Measurements from ENCODE around the gene RNPEPL1. TPM values are rescaled to one million over a fixed set of nuclear protein-coding genes. Genes with fewer than 3 reads are reported as not detected.

The RNPEPL1 gene
- total and polyA plus RNA-seq, 2 donors from 2014 or later, result 65.4 to 77.4 TPM

GRCh38 chr2:240557101-240557751 lies 11.1 kb upstream of the RNPEPL1 start:
- intact Hi-C loops (cut with DNase I), result no loop called here
- FAIRE-seq (no peak), DNase-seq (peak in 2 of 5 donors; percentile 79 to 82)

GRCh38 chr2:240557808-240558207 lies 10.5 kb upstream of the RNPEPL1 start, which contains the start of gene ANKMY1:
ANKMY1 (minus strand) TSS chr2:240557988; CDS start chr2:240557335, 653 bp downstream.
- FAIRE-seq (no peak), DNase-seq (peak; percentile 81 to 90 (median 88))
- Histone ChIP-seq H3K27ac (ENCODE audit: low read depth in 2 of 2, low read length in 2 of 2) (no peak within 1 kb of the TSS), H3K4me1 (ENCODE audit: control insufficient read depth in 2 of 3, insufficient read depth in 2 of 3, low read depth in 1 of 3, low read length in 3 of 3) (peaks cover 0 to 20% (median 9%) of the 10 kb centered on the region in 3 donors), H3K9me3 (ENCODE audit: control insufficient read depth in 2 of 3, insufficient read depth in 1 of 3, low read length in 3 of 3) (no peaks in the 10 kb centered on the region), H3K36me3 (ENCODE audit: control insufficient read depth in 2 of 3, insufficient read depth in 3 of 3, low read length in 3 of 3) (no peaks in the 10 kb centered on the region), H3K4me3 (ENCODE audit: low read length in 3 of 3) (peak within 1 kb of the TSS in 1 of 3 donors; percentile 10), H3K9ac (ENCODE audit: low read length in 3 of 3) (no peak within 1 kb of the TSS), H3K27me3 (ENCODE audit: control insufficient read depth, insufficient read depth, low read length) (no peaks in the 10 kb centered on the region)
- intact Hi-C loops (cut with DNase I), result no loop called here
- TF ChIP-seq CTCF (IDR thresholded peaks at IDR 0.05; ENCODE audit: borderline replicate concordance, extremely low read depth, insufficient read depth), result no peak

More at GRCh38 chr2:240557101-240557751, 11.1 kb upstream of the RNPEPL1 start:
- Histone ChIP-seq H3K27me3 (ENCODE audit: control insufficient read depth, insufficient read depth, low read length) (no peaks in the 10 kb centered on the region), H3K27ac (ENCODE audit: low read depth in 2 of 2, low read length in 2 of 2) (no peak overlapping the region), H3K9me3 (ENCODE audit: control insufficient read depth in 2 of 3, insufficient read depth in 1 of 3, low read length in 3 of 3) (no peaks in the 10 kb centered on the region), H3K9ac (ENCODE audit: low read length in 3 of 3) (no peak overlapping the region), H3K4me3 (ENCODE audit: low read length in 3 of 3) (peak overlapping the region in 1 of 3 donors; percentile 10), H3K36me3 (ENCODE audit: control insufficient read depth in 2 of 3, insufficient read depth in 3 of 3, low read length in 3 of 3) (no peaks in the 10 kb centered on the region), H3K4me1 (ENCODE audit: control insufficient read depth in 2 of 3, insufficient read depth in 2 of 3, low read depth in 1 of 3, low read length in 3 of 3) (peaks cover 0 to 20% (median 9%) of the 10 kb centered on the region in 3 donors)
- TF ChIP-seq CTCF (IDR thresholded peaks at IDR 0.05; ENCODE audit: borderline replicate concordance, extremely low read depth, insufficient read depth), result no peak

- Histone ChIP-seq H3K27me3 (ENCODE audit: control insufficient read depth, insufficient read depth, low read length) (no peaks in the 10 kb centered on the region), H3K9ac (ENCODE audit: low read length in 3 of 3) (no peak overlapping the region), H3K4me3 (ENCODE audit: low read length in 3 of 3) (no peak overlapping the region), H3K27ac (ENCODE audit: low read depth in 2 of 2, low read length in 2 of 2) (no peak overlapping the region), H3K36me3 (ENCODE audit: control insufficient read depth in 2 of 3, insufficient read depth in 3 of 3, low read length in 3 of 3) (no peaks in the 10 kb centered on the region), H3K9me3 (ENCODE audit: control insufficient read depth in 2 of 3, insufficient read depth in 1 of 3, low read length in 3 of 3) (no peaks in the 10 kb centered on the region), H3K4me1 (ENCODE audit: control insufficient read depth in 2 of 3, insufficient read depth in 2 of 3, low read depth in 1 of 3, low read length in 3 of 3) (peaks cover 0 to 20% (median 9%) of the 10 kb centered on the region in 3 donors)
- no peak for FAIRE-seq
- no peak for DNase-seq
- intact Hi-C loops (cut with DNase I), result no loop called here
- TF ChIP-seq CTCF (IDR thresholded peaks at IDR 0.05; ENCODE audit: borderline replicate concordance, extremely low read depth, insufficient read depth), result no peak
Observed at GRCh38 chr2:240558236-240558761, 10.0 kb upstream of the RNPEPL1 start.

Data from kidney (tissue), 14 donors.